GM19372 (cell line): ENCODE data around the gene HPS3.
A peak's percentile ranks its signal among the peaks of the same experiment; 100 is the strongest.
"Not testable (repeated sequence)": the region's sequence is repeated elsewhere in the genome, so short reads cannot be mapped to it uniquely, and the experiment has no call there.

Source experiments
- ATAC-seq: cut with Tn5 transposase; IDR thresholded peaks from one replicate; pipeline ENCODE4 v1.9.1; 2021; ENCODE audit warnings: mild to moderate bottlenecking, low read depth, moderate library complexity; ENCODE audit not compliant: unreplicated experiment

Gene HPS3, protein sequence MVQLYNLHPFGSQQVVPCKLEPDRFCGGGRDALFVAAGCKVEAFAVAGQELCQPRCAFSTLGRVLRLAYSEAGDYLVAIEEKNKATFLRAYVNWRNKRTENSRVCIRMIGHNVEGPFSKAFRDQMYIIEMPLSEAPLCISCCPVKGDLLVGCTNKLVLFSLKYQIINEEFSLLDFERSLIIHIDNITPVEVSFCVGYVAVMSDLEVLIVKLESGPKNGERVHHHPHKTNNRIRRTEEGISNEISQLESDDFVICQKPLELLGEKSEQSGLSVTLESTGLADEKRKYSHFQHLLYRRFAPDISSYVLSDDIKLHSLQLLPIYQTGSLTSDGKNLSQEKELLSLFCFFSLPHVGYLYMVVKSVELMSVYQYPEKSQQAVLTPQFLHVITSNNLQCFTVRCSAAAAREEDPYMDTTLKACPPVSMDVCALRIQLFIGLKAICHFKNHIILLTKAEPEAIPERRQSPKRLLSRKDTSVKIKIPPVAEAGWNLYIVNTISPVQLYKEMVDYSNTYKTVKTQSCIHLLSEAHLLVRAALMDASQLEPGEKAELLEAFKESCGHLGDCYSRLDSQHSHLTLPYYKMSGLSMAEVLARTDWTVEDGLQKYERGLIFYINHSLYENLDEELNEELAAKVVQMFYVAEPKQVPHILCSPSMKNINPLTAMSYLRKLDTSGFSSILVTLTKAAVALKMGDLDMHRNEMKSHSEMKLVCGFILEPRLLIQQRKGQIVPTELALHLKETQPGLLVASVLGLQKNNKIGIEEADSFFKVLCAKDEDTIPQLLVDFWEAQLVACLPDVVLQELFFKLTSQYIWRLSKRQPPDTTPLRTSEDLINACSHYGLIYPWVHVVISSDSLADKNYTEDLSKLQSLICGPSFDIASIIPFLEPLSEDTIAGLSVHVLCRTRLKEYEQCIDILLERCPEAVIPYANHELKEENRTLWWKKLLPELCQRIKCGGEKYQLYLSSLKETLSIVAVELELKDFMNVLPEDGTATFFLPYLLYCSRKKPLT

DNA sequence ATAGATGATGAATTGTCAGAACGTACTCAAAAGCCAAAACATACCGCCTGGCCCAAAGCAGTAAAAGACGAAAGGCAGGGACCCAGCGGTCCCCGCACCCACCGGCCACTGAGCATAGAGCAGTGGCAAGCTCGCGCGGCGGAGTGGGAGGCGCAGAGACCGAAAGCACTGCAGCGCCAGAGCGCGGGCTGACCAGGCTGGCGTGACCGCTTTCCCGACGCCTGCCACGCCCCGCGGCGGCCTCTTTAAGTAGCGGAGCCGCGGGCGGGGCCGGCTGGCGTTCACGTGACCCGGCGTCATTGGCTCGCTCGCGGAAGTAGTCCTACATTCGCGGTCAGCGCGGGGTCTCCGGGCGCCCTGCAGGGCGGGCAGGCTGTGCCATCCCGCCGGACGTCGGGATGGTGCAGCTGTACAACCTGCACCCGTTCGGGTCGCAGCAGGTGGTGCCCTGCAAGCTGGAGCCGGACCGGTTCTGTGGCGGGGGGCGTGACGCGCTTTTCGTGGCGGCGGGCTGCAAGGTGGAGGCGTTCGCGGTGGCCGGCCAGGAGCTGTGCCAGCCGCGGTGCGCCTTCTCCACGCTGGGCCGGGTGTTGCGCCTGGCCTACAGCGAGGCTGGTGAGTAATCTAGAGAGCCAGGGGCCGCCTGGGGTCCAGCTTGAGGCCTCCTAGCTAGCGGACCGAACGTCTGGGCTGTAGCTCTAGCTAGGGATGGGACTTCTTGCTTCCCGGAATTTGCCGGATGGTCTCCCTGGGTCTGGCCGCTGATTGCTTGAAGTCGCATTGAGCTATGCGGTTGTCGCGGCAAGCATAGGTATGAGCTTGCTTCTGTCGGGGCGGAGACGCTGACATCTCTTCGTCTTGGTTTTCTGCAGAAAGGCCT, at the start of gene HPS3:
Gene HPS3, plus strand, starts transcription at position 313 of the 880 bp plus-strand sequence. Its CDS starts 86 bp downstream, at position 399.
- ATAC-seq, result peak; percentile 91

DNA sequence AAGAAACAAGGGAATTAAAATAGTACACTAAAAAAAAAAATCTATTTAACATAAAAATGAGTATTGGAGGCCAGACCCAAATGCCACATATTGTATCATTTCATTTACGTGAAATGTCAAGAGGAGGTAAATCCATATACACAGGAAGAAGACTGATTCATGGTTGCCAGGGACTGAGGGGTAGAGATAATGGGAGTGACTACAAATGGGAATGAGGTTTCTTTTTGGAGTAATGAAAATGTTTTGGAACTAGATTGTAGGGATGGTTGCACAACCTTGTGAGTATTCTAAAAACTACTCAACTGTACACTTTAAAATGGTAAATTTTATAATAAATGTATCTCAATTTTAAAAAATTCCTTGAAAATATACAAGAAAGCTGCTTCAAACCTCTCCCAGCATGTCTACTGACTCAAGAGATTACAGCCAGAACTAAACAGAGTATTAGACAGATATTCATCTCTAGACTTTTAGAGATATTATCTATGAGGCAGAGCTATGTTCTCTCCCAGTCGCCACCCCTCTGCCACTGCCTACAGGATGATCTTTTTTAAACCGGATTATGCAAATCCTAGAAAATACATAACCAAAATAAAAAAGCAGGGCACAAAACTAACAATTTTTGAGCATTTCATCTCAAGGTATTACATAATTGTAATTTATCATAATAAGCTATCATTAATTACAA, 49.3 kb upstream of the HPS3 start:
- ATAC-seq, result no peak

DNA sequence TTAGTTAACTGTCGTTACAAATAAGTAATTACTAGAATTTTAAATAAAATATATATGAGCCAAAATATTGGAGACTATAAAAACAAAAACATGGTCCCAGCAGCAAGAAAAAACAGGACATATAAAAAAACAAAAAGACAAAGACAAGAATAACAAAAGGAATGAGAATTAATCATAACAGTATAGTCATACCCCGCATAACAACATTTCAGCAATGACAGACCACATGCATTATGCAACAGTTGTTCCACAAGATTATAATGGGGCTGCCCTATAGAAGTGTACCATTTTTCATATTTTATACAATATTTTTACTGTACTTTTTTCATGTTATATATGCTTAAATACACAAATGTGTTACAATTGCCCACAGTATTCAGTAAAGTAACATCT, 48.7 kb upstream of the HPS3 start:
- ATAC-seq, result no peak

DNA sequence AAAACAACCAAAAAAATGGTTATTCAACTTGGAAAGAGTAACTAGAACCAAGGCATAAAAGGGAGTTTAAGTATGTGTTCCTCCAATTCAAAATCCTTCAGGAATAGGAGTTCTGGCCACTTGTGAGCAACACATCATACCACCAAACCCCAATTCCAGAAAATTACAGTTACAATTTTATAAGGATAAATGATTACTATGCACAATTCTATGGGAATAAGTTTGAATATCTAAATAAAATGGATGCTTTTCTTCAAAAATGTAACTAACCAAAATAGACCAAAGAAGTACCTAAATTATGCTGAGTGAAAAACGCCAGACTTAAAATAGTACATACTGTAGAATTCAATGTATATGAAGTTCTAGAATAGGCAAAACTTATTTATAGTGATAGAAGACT, 47.7 kb upstream of the HPS3 start:
- ATAC-seq, result no peak

DNA sequence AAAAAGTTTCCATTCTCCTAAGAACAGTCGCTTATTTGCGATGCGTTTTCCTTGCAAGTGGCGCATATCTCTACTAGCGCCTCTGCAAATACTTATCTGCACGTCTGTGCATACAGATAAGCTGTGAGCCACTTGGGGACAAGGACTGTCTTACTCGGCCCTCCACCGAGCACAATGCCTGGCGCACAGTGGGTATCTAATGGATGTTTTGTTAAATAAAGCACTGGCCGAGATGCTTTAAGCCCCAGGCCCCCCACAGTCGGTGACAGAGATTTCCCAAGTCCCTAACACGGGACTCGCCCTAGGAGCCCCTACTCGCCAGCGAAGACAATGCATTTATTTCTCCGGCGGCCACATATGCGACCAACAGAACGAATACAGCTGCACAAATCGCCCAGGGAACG, 43.6 kb upstream of the HPS3 start:
- ATAC-seq, result peak; percentile 36

DNA sequence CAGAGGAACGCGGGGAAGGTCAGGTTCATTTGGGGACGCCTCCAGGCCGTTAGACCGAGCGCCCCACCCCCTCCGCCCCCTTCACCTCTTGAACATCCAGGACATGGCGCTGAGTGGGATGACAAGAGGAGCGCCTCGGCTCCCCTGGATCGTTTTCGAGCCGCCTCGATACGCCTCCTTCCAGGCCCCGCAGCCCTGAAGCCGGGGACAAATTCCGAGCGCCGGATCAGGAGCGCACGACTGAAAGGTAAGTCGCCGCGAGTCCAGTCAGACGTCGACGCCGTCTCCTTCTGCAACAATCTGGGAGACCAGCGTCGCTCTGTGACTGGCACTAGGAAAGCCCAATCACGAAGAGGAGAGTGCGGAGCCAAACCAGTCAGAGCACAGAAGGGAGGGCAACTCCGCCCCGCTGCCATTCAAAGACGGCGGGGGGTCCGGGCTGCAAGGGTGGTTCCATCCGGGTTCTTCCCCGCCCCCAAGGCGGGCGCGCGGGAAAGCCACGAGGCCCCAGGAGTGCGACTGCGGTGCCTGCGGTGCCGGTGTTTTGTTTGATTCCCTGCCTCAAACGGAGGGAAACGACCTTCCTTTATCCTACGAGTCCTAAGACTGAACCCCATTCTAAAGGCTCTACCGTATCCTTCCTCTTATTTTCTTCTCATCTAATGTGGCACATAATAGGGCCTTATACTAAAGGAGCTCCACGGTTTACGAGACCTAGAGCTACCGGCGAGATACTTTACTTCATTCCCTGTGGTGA, 43.0 kb upstream of the HPS3 start, which contains the start of gene HLTF:
Gene HLTF, minus strand, starts transcription at position 302 of the 757 bp plus-strand sequence. Its CDS starts 197 bp downstream, at position 105.
- peak; percentile 98 for ATAC-seq

DNA sequence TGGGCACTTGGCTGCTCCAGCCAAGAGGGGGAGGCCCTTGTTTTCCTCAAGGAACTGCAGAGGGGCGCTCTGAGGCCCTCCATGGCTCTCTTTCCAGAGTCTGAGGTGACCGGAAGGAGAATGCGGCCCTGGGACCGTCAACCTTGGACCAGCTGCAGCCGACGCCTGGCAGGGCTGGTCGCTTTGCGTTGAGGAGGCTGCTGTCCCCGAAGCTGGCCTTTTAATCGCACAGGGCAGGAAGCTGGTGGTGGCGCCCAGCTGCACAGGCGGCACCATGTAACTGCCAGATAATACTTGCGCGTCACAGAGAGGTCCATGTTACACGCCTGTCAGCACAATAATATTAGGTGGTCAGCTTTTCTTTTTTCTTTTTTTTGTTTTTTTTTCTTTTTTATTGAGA, 42.2 kb upstream of the HPS3 start:
- no peak for ATAC-seq

DNA sequence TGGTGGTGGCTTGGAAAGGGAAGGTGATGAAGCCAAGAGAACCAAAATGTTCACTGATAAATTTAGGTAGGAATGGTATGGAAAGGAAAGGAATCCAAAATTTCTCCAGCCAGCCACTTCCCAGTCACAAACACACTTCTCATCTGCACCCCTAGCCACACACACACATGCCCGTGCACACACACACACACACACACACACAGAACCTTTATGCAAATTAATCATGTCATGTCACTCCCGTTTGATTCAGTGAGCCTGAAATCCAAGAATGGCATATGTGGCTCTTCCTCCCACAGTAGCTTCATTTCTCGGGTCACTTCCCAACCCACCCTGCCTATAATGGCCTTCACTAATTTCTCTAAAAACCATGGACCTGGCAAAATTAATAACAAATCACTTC, 40.0 kb upstream of the HPS3 start:
- ATAC-seq, result no peak

DNA sequence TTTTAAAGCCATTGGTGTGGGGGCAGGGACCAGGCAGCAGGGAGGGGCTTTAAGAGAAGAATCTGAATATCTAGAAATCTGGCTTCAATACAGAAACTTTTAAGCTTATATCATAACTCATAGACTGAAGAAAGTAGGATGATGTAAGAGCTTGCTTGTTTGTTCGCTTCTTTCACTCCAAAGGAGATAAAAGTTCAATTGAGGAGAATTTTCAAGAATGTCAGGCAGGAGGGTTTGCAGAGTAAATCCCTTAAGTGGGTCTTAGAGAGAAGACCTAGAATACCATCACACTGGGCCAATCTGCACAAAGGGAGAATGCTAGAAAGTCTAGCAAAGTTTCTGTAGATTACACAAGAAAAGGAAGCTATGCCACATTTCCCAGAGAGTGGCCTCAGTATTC, 39.0 kb upstream of the HPS3 start:
- ATAC-seq, result no peak

DNA sequence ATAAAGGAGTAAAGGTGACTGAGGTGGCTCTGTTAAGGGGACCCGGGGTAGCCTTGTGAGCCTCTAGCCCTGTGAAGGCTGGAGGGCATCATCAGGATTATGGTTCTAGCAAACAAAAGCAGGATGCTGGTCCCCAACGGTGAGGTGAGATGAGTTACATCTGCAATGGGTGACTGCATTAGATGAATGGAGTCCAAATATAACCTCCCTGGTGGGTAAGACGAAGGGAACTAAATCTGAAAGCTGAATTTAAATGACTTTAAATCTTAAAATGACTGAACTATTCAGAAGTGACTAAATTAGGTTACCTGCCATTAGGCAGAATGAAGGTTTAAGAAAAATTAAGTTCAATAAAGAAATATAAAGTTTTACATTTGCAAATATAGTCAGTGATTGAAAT, 38.5 kb upstream of the HPS3 start:
- ATAC-seq, result no peak

DNA sequence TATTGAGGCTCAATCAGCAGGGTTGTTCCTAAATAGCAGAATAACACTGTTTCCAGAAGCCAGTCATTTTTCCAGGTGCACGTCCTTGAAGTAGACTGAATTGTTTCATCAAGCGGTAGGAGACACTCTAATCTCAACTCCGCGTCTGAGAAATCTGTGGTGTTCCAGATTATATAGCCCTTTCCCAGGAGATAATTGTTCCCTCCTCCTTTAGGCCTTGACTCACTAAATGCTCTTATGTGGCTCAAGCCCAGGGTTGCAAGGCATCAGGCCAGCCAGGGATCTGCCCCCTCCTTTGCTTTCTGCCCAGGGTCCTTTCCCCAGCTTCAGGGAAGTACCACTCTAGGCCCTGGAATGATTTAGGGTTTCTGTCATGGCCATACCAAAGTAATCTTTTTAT, 37.5 kb upstream of the HPS3 start:
- no peak for ATAC-seq

DNA sequence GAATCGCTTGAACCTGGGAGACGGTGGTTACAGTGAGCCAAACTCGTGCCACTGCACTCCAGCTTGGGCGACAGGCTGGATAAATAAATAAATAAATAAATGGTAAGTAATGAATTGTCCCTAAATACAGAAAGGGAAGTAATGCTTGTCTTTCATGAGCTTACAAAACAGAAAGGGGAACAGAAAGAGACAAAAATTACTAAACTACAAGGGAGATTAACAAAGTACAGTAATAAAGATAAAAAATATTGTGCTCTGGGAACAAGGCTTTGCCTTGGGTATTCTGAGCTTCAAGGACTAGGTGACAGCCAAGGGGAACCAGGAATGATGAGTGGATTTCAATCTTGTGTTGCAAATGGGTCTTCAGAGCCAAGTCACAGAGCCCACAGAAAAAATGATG, 34.0 kb upstream of the HPS3 start:
- ATAC-seq, result peak; percentile 81

DNA sequence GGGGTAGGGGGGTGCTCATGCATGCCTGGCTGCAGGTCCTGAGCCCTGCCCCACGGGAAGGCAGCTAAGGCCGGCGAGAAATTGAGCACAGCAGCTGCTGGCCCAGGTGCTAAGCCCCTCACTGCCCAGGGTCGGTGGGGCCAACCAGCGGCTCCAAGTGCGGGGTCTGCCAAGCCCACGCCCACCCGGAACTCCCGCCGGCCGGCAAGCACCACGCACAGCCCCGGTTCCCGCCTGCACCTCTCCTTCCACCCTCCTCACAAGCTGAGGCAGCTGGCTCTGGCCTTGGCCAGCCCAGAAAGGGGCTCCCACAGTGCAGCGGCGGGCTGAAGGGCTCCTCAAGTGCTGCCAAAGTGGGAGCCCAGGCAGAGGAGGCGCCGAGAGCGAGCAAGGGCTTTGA, 31.5 kb upstream of the HPS3 start:
- not testable (repeated sequence) for ATAC-seq

DNA sequence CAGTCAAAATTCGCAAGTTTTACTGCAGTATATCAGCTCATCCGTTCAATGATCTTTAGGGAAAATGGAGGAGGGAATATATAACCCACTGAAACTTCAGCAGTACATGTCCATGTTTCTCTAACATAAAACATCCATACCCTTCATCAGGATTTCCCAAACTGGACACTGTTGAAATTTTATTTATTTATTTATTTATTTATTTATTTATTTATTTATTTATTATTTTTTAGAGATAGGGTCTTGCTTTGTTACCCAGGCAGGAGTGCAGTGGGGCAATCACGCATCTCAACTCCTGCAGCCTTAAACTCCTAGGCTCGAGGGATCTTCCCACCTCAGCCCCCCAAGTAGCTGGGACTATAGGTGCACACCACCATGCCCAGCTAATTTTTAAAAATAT, 28.3 kb upstream of the HPS3 start:
- no peak for ATAC-seq

DNA sequence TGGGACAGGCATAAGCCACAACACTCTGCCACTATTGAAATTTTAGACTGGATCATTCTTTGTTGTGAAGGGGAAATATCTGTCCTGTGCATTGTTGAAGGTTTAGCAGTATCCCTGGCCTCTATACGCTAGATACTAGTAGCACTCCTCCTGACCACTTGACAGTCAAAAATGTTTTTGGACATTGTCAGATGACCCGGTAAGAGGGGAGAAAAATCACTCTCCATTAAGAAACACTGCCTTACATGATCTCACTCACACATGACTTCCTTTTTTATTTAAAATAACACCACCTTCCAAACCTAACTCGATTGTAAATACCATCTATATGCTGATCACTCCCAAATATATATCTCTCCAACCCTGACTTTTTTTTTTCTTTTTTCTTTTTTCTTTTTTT, 27.8 kb upstream of the HPS3 start:
- no peak for ATAC-seq

DNA sequence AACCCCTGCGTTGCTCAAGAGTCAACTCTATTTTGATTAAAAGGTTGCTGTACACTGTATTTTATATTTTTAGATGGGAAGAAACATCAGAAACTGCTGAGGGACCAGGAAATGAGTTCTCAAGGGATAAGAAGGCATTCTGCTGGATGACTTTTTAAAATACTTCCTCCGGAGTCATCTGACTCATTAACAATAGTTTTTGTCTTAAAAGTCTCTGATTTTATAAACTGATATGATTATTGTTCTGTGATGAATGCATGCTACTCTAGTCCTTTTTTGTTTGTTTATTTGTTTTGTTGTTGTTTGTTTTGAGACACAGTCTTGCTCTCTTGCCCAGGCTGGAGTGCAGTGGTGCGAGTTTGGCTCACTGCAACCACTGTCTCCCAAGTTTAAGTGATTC, 25.0 kb upstream of the HPS3 start:
- no peak for ATAC-seq

DNA sequence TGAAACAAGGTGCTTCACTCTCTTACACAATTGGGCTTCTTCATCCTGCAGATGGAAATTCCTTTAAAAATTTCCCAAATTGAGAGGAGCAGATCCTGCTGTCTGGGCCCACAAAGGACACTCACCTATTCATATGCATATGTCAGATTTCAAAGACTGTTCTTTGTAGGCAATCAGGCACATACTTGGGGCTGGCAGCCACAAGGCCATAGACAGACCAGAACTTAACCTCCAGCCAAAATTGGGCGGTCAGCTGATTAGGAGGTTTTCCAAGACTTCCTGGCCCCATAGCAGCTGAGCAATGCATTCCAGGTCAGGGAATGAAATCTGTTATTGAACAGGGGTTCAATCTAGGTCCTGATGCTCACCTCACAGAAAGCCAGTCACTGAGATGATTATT, 15.0 kb upstream of the HPS3 start:
- ATAC-seq, result no peak

DNA sequence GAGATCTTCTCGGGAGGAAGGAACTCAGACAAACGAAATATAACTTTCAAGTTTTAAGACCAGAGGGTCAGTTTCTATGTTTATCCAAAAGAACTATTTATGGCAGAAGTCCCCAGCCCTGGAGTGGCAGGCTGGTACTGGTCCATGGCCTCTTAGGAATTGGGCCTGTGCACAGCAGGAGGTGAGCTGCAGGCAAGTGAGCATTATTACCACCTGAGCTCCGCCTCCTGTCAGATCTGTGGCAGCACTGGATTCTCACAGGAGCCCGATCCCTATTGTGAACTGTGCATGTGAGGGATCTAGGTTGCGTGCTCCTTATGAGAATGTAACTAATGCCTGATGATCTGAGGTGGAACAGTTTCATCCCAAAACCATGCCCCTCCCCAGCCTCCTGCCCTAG, 14.3 kb upstream of the HPS3 start:
- ATAC-seq, result no peak

DNA sequence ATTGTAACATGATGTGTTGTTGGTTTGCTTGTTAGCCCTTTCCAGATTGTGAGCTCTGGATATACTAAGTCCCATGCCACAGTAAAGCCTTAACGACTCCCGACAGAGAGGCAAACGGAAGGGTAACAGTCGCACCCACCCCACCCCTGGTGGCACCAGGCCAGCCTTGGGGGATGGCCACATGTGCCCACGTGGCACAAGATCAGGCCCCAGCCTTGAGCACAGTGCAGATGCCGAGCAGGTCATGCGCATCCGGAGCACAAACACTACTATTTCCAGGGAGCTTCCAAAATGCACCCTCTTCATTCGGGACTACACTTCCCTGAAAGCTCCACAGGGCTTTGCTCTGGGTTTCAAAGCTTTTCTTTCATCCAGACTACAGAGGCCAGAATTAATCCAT, 10.7 kb upstream of the HPS3 start:
- ATAC-seq, result no peak
